Measurements from ENCODE around the gene STOML1. TPM values are rescaled to one million over a fixed set of nuclear protein-coding genes. Genes with fewer than 3 reads are reported as not detected.
A peak's percentile ranks its signal among the peaks of the same experiment; 100 is the strongest.
"Not testable (repeated sequence)": the region's sequence is repeated elsewhere in the genome, so short reads cannot be mapped to it uniquely, and the experiment has no call there.

Gene STOML1
- total RNA-seq, 1 donor, result 19.0 TPM

GRCh38 chr15:73983211-73983727, 8.8 kb downstream of the STOML1 start:
- DNase-seq (ENCODE audit: low read depth), result peak; percentile 78
- no peak overlapping the region for H3K4me3 ChIP-seq (ENCODE audit: low read depth, low read length)
- no peak for TF ChIP-seq CTCF (IDR thresholded peaks at IDR 0.05; ENCODE audit: insufficient read depth, low read depth, low read length)

GRCh38 chr15:73982222-73982962, 9.7 kb downstream of the STOML1 start:
- DNase-seq (ENCODE audit: low read depth), result peak; percentile 90
- no peak overlapping the region for H3K4me3 ChIP-seq (ENCODE audit: low read depth, low read length)
- TF ChIP-seq CTCF (IDR thresholded peaks at IDR 0.05; ENCODE audit: insufficient read depth, low read depth, low read length), result no peak

- TF ChIP-seq CTCF (IDR thresholded peaks at IDR 0.05; ENCODE audit: insufficient read depth, low read depth, low read length), result no peak
- H3K4me3 ChIP-seq (ENCODE audit: low read depth, low read length), result no peak overlapping the region
- DNase-seq (ENCODE audit: low read depth), result no peak
Measured at GRCh38 chr15:73981761-73982221, 10.3 kb downstream of the STOML1 start.

GRCh38 chr15:73979636-73980035, 12.5 kb downstream of the STOML1 start:
- no peak overlapping the region for H3K4me3 ChIP-seq (ENCODE audit: low read depth, low read length)
- peak; percentile 53 for DNase-seq (ENCODE audit: low read depth)

GRCh38 chr15:73978896-73979295, 13.2 kb downstream of the STOML1 start:
- H3K4me3 ChIP-seq (ENCODE audit: low read depth, low read length), result no peak overlapping the region
- no peak for DNase-seq (ENCODE audit: low read depth)
- TF ChIP-seq CTCF (IDR thresholded peaks at IDR 0.05; ENCODE audit: insufficient read depth, low read depth, low read length), result no peak

More at GRCh38 chr15:73979636-73980035, 12.5 kb downstream of the STOML1 start:
- no peak for TF ChIP-seq CTCF (IDR thresholded peaks at IDR 0.05; ENCODE audit: insufficient read depth, low read depth, low read length)

- DNase-seq (ENCODE audit: low read depth), result peak; percentile 55
- not testable (repeated sequence) for H3K4me3 ChIP-seq (ENCODE audit: low read depth, low read length)
Measured at GRCh38 chr15:73975440-73976125, 16.5 kb downstream of the STOML1 start.

GRCh38 chr15:73973683-73974200, 18.4 kb downstream of the STOML1 start:
- not testable (repeated sequence) for H3K4me3 ChIP-seq (ENCODE audit: low read depth, low read length)

More at GRCh38 chr15:73973683-73974200, 18.4 kb downstream of the STOML1 start:
- DNase-seq (ENCODE audit: low read depth), result not testable (repeated sequence)
